OCI-LY7 (cell line): ENCODE results near the gene CHST11.

Experiments
- EZH2phosphoT487 ChIP-seq: fragments of 200-600 bp; sonication (generic); IDR thresholded peaks from 2 replicates; pipeline ENCODE4 v1.6.1; 2018; ENCODE audit warnings: low read depth, borderline replicate concordance, mild to moderate bottlenecking, mixed run types, antibody characterized with exemption, low read length, moderate library complexity, mixed read lengths
- TF ChIP-seq, protein P1 (sequence below): fragments of 200-600 bp; sonication (generic); conservative IDR thresholded peaks from 2 replicates; pipeline ENCODE4 v1.5.1; 2014; ENCODE audit warnings: mild to moderate bottlenecking, antibody characterized with exemption, low read length, moderate library complexity, mixed read lengths

DNA sequence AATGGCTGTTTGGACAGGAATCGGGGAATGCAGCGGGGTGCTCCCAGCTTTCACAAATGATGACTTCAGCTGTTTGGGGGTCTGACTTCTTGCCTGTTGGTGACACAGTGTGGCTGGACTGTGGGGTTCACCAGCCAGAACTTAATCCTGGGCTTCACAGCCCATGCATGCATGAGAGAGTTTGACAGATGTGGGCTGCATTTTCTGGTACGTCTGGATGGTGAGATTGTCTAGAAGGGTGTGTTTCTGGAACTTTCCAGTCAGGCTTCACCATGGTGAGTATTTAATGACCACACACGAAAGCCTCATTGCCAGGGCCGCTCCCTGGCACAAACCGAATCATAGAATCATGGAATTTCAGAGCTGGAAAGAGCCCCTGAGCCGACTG is 29.6 kb downstream of the CHST11 start:
- TF ChIP-seq, protein P1, sequence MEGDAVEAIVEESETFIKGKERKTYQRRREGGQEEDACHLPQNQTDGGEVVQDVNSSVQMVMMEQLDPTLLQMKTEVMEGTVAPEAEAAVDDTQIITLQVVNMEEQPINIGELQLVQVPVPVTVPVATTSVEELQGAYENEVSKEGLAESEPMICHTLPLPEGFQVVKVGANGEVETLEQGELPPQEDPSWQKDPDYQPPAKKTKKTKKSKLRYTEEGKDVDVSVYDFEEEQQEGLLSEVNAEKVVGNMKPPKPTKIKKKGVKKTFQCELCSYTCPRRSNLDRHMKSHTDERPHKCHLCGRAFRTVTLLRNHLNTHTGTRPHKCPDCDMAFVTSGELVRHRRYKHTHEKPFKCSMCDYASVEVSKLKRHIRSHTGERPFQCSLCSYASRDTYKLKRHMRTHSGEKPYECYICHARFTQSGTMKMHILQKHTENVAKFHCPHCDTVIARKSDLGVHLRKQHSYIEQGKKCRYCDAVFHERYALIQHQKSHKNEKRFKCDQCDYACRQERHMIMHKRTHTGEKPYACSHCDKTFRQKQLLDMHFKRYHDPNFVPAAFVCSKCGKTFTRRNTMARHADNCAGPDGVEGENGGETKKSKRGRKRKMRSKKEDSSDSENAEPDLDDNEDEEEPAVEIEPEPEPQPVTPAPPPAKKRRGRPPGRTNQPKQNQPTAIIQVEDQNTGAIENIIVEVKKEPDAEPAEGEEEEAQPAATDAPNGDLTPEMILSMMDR, result no peak
- TF ChIP-seq EZH2phosphoT487, result no peak
